ENCODE results near the gene EEFSEC.
A peak's percentile ranks its signal among the peaks of the same experiment; 100 is the strongest.

Gene EEFSEC

DNA sequence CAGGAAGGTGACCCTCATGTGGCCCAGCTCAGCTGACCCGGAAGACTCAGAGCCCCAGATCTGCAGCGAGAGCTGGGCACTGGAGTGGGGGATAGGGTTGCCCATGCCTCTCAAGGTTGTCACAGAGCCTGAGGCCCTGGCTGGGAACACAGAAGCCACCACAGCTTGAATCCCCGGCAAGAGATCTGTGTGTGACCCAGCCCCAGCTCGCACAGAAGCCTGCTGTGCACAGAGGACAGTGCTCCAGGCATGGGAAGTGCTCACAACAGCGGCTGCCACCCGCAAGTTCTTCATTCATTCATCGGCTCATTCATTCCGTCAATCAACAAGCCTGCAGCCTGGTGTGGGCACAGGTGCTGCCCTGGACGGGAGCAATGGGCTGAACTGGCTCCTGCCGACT lies 277.0 kb downstream of the EEFSEC start:
- H3K27ac ChIP-seq = no peak overlapping the region
- TF ChIP-seq, protein P1, sequence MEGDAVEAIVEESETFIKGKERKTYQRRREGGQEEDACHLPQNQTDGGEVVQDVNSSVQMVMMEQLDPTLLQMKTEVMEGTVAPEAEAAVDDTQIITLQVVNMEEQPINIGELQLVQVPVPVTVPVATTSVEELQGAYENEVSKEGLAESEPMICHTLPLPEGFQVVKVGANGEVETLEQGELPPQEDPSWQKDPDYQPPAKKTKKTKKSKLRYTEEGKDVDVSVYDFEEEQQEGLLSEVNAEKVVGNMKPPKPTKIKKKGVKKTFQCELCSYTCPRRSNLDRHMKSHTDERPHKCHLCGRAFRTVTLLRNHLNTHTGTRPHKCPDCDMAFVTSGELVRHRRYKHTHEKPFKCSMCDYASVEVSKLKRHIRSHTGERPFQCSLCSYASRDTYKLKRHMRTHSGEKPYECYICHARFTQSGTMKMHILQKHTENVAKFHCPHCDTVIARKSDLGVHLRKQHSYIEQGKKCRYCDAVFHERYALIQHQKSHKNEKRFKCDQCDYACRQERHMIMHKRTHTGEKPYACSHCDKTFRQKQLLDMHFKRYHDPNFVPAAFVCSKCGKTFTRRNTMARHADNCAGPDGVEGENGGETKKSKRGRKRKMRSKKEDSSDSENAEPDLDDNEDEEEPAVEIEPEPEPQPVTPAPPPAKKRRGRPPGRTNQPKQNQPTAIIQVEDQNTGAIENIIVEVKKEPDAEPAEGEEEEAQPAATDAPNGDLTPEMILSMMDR (IDR thresholded peaks at IDR 0.05) = no peak

DNA sequence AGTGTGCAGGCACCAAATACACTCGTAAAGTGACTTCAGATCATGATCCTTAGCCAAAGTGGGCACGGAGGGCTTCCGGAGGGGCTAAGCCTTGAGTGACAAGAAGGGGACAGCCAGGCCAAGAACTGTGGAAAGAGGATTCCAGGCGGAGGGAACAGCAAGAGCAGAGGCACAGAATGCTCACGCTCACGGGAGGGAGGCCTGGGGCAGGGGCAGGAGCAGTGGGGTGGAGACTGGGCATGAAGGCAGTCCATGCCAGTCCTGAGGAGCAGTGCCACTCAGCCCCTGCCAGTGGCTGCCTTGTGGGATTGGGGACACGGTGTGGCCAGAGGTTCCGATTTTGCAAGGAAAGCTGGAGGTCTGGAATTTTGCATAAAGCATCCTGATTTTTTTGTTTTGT lies 277.4 kb downstream of the EEFSEC start:
- TF ChIP-seq ZFX (IDR thresholded peaks at IDR 0.05; ENCODE audit: borderline replicate concordance) = no peak
- TF ChIP-seq, protein P1 (IDR thresholded peaks at IDR 0.05) = no peak
- no peak overlapping the region for H3K27ac ChIP-seq

DNA sequence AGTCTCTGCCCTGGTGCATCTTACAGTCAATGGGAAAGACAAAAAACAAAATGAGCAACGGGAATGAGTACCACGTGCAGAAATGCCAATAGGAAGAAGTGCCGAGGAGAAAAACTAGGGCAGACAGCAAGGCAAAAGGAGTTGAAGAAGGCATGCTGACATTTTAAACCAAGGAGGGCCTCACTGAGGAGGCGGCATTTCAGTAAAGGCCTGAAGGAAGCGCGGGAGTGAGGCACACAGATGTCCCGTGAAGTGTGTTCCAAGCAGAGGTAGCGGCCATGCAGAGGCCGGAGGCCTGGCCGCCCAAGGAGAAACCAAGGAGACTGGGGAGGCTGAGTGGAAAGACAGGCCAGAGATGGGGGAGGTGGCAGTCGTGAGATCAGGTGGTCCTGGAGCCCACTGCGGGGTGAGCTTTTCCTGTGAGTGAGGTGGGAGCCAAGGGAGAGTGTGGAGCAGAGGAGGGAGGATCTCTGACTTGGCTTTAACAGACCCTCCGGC lies 278.6 kb downstream of the EEFSEC start:
- TF ChIP-seq, protein P1 (IDR thresholded peaks at IDR 0.05) = no peak
- no peak for TF ChIP-seq ZFX (IDR thresholded peaks at IDR 0.05; ENCODE audit: borderline replicate concordance)
- no peak overlapping the region for H3K27ac ChIP-seq

DNA sequence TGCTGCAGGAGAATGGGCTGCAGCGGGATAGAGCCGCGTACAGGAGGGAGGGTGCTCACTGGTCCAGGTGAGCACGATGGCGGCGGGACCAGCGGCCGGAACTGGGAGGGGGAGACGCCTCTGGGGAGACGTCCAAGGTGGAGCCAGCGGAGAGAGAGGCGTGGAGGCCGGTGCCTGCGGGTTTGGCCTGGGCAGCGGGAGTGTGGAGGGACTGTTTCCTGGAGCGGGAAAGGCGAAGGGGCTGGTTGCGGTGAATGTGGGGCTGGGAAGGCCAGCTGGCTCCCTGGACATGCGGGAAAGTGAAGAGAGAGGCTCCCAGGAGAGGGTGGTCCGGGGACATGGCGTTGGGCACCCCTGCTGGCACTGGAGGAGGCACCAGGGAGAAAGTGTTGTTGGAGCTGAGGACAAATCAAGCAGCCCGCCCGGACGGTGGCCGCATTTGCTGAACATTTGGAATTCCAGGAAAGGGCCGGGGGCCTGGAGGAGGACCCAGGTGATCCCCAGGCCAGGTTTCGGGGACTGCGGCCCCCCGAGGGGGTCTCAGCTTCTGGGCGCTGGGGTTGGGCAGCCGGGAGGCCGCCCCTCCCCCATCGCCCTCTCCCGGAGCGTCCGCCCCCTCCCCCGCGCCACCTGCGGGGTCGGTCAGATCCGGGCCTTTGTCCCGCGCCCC lies 279.2 kb downstream of the EEFSEC start:
- H3K27ac ChIP-seq = no peak overlapping the region
- TF ChIP-seq, protein P1 (IDR thresholded peaks at IDR 0.05) = no peak
- no peak for TF ChIP-seq ZFX (IDR thresholded peaks at IDR 0.05; ENCODE audit: borderline replicate concordance)

DNA sequence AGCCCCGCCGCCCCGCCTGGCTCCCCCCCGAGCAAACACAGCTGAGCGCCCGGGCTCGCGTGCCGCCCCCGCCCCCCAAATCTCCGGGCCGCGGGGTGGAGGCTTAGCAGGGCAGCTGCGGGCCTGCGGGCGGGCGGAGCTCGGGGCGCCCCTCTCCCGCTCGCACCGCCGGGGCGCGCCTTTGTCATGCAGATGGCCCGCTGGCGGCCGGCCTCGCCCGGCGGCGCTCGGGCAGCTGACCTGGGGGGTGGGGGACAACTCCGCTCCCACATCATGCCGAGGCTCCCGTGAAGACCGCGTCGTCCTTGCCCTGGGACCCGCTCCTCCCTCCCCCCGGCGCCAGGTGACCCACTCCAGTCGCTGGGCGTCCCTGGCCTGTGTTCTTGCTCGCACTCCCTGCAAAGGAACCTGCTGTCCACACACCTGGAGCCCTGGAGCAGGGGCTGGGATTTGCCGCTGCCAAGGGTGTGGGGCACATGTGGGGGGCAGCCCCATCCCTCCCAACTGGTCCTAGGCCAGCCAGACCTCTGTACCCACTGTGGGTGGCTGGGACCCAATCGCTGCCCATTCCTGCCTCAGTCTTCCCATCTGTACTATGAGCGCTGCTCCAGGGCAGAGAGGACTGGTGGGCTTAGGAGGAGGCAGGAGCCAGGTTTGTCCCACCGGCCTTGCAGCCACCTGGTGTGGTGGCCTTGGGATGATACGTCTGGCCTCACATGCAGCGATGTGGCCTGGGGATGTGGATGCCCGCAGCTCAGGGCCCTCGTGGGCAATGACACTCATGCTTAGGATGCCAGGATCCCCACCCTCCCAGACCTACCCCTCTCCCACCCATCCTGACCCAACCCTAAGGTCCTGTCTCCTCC lies 279.9 kb downstream of the EEFSEC start:
- no peak for TF ChIP-seq ZFX (IDR thresholded peaks at IDR 0.05; ENCODE audit: borderline replicate concordance)
- TF ChIP-seq, protein P1 (IDR thresholded peaks at IDR 0.05) = no peak
- H3K27ac ChIP-seq = no peak overlapping the region

DNA sequence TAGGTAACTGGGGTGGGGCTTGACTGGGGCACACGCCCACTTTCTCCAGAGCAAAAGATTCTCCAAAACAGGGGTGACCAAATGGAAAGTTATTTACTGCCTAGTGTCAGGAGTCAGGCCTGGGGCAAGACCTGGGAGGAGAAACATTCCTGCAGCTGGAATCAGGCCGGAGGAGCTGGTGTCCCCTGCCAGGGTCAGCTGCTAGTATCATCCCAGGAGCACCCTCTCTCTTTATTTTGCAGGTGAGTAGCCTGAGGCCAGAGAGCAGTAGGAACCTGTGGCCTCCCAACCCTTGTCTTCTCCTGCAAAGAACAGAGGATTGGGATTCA lies 280.5 kb downstream of the EEFSEC start:
- H3K27ac ChIP-seq = no peak overlapping the region; the same call in 1 of the 2 replicates
- no peak for TF ChIP-seq ZFX (IDR thresholded peaks at IDR 0.05; ENCODE audit: borderline replicate concordance)
- TF ChIP-seq, protein P1 (IDR thresholded peaks at IDR 0.05) = no peak

DNA sequence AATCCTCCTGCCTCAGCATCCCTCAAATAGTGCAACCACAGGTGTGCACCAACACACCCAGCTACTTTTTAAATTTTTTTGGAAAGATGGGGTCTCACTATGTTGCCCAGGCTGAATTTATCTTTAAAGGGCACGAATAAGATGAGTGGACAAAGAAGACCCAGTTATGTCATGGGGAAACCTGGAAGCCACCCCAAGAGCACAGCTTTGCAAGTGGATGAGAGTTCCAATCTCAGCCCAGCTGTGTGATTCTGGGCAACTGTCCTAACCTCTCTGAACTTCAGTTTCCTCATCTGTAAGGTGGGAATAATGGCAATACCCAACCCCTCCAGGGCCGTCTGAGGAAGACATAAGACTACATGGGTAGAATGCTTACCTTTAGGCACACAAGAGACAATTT lies 281.2 kb downstream of the EEFSEC start:
- peak overlapping the region; percentile 65 for H3K27ac ChIP-seq
- TF ChIP-seq, protein P1 (IDR thresholded peaks at IDR 0.05) = no peak
- no peak for TF ChIP-seq ZFX (IDR thresholded peaks at IDR 0.05; ENCODE audit: borderline replicate concordance)
